Suprapubic skin (tissue), 3 donors: ENCODE data around the gene TRIM50.
"Not testable (repeated sequence)": the region's sequence is repeated elsewhere in the genome, so short reads cannot be mapped to it uniquely, and the experiment has no call there.

Experiments
- CTCF ChIP-seq, 2 donors: fragments of 200-600 bp in 1 of 2; fragments of 450-650 bp in 1 of 2; sonication (generic) in 1 of 2; IDR thresholded peaks; one replicate each; pipeline ENCODE4 v1.5.1; 2016 to 2019; ENCODE audit warnings: antibody characterized with exemption in 2 of 2, mild to moderate bottlenecking in 1 of 2, moderate library complexity in 1 of 2
- EP300 ChIP-seq: sonication (generic); formaldehyde crosslinking; IDR thresholded peaks from one replicate; pipeline ENCODE4 v1.6.1; 2017; ENCODE audit warnings: antibody characterized with exemption

DNA sequence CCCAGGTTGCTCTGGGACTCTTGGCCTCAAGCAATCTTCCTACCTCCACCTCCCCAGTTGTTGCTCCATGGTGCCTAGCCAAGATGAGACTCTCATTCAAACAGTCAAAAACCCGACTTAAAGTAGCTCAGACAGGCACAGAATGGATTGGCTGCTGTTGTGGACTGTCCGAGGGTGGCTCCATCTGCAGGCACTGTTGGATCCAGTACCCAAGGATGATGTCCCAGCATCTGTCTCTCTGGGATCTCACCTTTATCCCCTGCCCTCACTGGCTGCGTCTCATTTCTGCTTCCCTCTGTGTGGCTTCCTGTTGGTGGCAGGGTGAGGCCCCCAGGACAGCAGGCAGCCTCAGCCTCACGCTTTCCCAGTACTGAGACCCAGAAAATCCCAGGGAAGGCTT lies 48.4 kb upstream of the TRIM50 start:
- not testable (repeated sequence) for TF ChIP-seq EP300; CTCF (IDR thresholded peaks at IDR 0.05)
